HepG2 (cell line): ENCODE results near the gene SGPL1. TPM values are rescaled to one million over a fixed set of nuclear protein-coding genes. Genes with fewer than 3 reads are reported as not detected.
A peak's percentile ranks its signal among the peaks of the same experiment; 100 is the strongest.

Experiments used
- BCL6 ChIP-seq: IDR thresholded peaks from 2 replicates; pipeline ENCODE4 v1.6.1; 2016; ENCODE audit warnings: missing genetic modification reagents, missing compliant biosample characterization
- DMAP1 ChIP-seq: IDR thresholded peaks from 2 replicates; pipeline ENCODE4 v1.6.1; 2016
- FOSL2 ChIP-seq: sonication (generic); formaldehyde crosslinking; IDR thresholded peaks from 2 replicates; pipeline ENCODE4 v1.4.0; 2020; ENCODE audit warnings: missing genetic modification reagents
- FOXM1 ChIP-seq: sonication (generic); formaldehyde crosslinking; IDR thresholded peaks from 2 replicates; pipeline ENCODE4 v1.5.0; 2020; ENCODE audit warnings: missing genetic modification reagents
- MAFF ChIP-seq: IDR thresholded peaks from 2 replicates; pipeline ENCODE4 v1.6.1; 2011; ENCODE audit warnings: low read depth, low read length, improper control_type of control experiment
- MATR3 ChIP-seq: sonication (generic); formaldehyde crosslinking; IDR thresholded peaks from 2 replicates; pipeline ENCODE4 v1.4.0; 2020; ENCODE audit warnings: missing genetic modification reagents
- TBP ChIP-seq: sonication (generic); formaldehyde crosslinking; IDR thresholded peaks from 2 replicates; pipeline ENCODE4 v1.5.0; 2020; ENCODE audit warnings: missing genetic modification reagents
- TBX3 ChIP-seq: fragments of 450-650 bp; IDR thresholded peaks from 2 replicates; pipeline ENCODE4 v1.6.1; 2017; ENCODE audit warnings: antibody characterized with exemption, mild to moderate bottlenecking, inconsistent platforms, borderline replicate concordance
- ZC3H4 ChIP-seq: sonication (generic); formaldehyde crosslinking; IDR thresholded peaks from 2 replicates; pipeline ENCODE4 v1.4.0; 2020; ENCODE audit warnings: missing genetic modification reagents, borderline replicate concordance
- ZNF205 ChIP-seq: IDR thresholded peaks from 2 replicates; pipeline ENCODE4 v1.6.1; 2018; ENCODE audit warnings: missing biosample characterization, missing genetic modification reagents
- ZNF235 ChIP-seq: sonication (generic); formaldehyde crosslinking; IDR thresholded peaks from 2 replicates; pipeline ENCODE4 v1.8.1; 2023; ENCODE audit warnings: mild to moderate bottlenecking, missing genetic modification reagents, borderline replicate concordance
- ZNF335 ChIP-seq: sonication (generic); formaldehyde crosslinking; IDR thresholded peaks from 2 replicates; pipeline ENCODE4 v1.4.0; 2020; ENCODE audit warnings: missing genetic modification reagents
- ZNF530 ChIP-seq: sonication (generic); formaldehyde crosslinking; IDR thresholded peaks from 2 replicates; pipeline ENCODE4 v1.5.0; 2020; ENCODE audit warnings: low read depth, mild to moderate bottlenecking, missing genetic modification reagents
- ZNF552 ChIP-seq: sonication (generic); formaldehyde crosslinking; IDR thresholded peaks from 2 replicates; pipeline ENCODE4 v1.9.0; 2022; ENCODE audit warnings: missing genetic modification reagents, mild to moderate bottlenecking, borderline replicate concordance
- ZNF660 ChIP-seq: sonication (generic); formaldehyde crosslinking; IDR thresholded peaks from 2 replicates; pipeline ENCODE4 v1.5.1; 2020; ENCODE audit warnings: mild to moderate bottlenecking, low read depth, missing genetic modification reagents, borderline replicate concordance
- polyA plus RNA-seq, 8 experiments: library from polyadenylated mRNA; depleted of rRNA in 3 of 8; stranded (reverse) in 7 of 8; unstranded in 1 of 8; fragments of >200 nt; fragmentation: Illumina TruSeq in 4 of 8; extraction: Trizol in 4 of 8; gene quantifications; 2 replicates each; pipeline versions ENCODE4 v1.2.1 to v1.2.3, GENCODE V29; 2011 to 2016; ENCODE audit warnings: low read depth in 4 of 8, missing spikeins in 1 of 8, mixed read lengths in 1 of 8; ENCODE audit not compliant: insufficient read depth in 1 of 8
- total RNA-seq, 5 experiments: library from RNA; depleted of rRNA; stranded (reverse); fragments of >200 nt; fragmentation: Illumina TruSeq; extraction: Trizol; gene quantifications; 2 replicates each; pipeline ENCODE4 v1.2.3, GENCODE V29; 2016; ENCODE audit warnings: low read depth in 1 of 5
- TF ChIP-seq, protein P1 (sequence below): sonication (generic); formaldehyde crosslinking; IDR thresholded peaks from 2 replicates; pipeline ENCODE4 v1.4.0; 2020; ENCODE audit warnings: mild to moderate bottlenecking, missing genetic modification reagents
- TF ChIP-seq, protein P2 (sequence below): sonication (generic); formaldehyde crosslinking; IDR thresholded peaks from 2 replicates; pipeline ENCODE4 v1.5.0; 2020; ENCODE audit warnings: mild to moderate bottlenecking, missing genetic modification reagents
- TF ChIP-seq, protein P3 (sequence below): sonication (generic); formaldehyde crosslinking; IDR thresholded peaks from 2 replicates; pipeline ENCODE4 v1.4.0; 2020; ENCODE audit warnings: mild to moderate bottlenecking, missing genetic modification reagents
- TF ChIP-seq, protein P4 (sequence below): sonication (generic); formaldehyde crosslinking; IDR thresholded peaks from 2 replicates; pipeline ENCODE4 v1.4.0; 2020; ENCODE audit warnings: missing genetic modification reagents
- TF ChIP-seq, protein P5 (sequence below): sonication (generic); formaldehyde crosslinking; IDR thresholded peaks from 2 replicates; pipeline ENCODE4 v1.5.0; 2020; ENCODE audit warnings: missing genetic modification reagents, mild to moderate bottlenecking, borderline replicate concordance

Gene SGPL1
- total and polyA plus RNA-seq, 2 of the 13 experiments (the other 11 are each of a cell fraction or from before 2014, with no cell fraction given) = 17.6 to 25.0 TPM

DNA sequence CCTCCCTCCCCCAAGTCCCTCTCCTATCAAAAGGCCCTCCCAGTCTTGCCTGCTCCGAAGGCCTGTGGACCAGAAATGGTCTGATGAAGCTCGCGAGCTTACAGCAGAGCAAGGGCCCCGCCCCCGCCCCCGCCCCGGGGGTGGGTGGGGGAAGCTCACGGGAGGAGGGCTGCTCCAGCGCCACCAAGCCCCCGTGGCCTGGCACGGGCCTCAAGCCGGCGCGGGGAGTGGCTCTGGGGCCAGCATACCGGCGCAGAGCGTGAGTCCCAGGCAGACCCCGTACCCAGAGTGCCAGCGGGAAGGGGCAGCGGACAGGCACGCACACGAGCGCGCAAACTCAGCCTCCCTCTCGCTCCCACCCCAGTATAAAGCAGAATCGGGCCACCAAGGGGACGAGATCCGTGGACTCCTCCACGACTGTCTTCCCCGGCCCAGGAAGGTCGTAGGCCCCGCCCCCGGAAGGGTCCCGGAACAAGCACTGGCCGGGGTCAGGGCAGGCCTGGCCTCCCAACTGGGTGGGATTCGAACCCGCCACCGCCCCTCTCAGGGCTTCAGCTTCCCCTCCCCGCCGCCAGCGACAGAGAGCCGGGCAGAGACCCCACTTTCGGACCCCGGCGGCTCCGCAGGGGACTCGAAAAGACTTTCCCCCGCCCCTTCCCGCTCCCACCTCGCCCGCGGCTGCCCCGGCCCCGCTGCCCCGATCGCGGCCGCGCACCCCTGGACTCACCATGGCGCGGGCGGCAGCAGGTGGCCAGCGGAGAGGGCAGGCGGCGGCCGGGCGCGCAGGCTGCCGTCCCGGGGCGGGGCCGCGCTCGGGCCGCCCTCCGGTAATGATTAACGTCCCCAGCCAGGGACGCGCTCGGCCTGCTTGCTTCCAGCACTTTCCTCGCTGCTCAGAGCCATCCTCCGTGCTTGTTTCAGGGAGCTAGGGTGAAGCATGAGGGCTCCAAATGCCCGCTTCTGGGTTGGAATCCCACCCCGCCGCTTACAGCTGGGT, 72.4 kb downstream of the SGPL1 start, which contains the start of gene PCBD1 (continued):
- TF ChIP-seq, protein P1, sequence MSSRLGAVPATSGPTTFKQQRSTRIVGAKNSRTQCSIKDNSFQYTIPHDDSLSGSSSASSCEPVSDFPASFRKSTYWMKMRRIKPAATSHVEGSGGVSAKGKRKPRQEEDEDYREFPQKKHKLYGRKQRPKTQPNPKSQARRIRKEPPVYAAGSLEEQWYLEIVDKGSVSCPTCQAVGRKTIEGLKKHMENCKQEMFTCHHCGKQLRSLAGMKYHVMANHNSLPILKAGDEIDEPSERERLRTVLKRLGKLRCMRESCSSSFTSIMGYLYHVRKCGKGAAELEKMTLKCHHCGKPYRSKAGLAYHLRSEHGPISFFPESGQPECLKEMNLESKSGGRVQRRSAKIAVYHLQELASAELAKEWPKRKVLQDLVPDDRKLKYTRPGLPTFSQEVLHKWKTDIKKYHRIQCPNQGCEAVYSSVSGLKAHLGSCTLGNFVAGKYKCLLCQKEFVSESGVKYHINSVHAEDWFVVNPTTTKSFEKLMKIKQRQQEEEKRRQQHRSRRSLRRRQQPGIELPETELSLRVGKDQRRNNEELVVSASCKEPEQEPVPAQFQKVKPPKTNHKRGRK (CRISPR knock-in tag) = no peak
- no peak for TF ChIP-seq ZNF530 (CRISPR knock-in tag)
- TF ChIP-seq ZNF205 (CRISPR knock-in tag) = 0 out of 2 replicates have a peak, but pooled peaks have one; percentile 40
- TF ChIP-seq TBX3 = no peak
- TF ChIP-seq DMAP1 = peak; percentile 72; the same call in 1 of the 2 replicates
- TF ChIP-seq ZNF660 (CRISPR knock-in tag) = 0 out of 2 replicates have a peak, but pooled peaks have one; percentile 70
- TF ChIP-seq MAFF = no peak
- 0 out of 2 replicates have a peak, but pooled peaks have one; percentile 39 for TF ChIP-seq ZNF552 (CRISPR knock-in tag)
- TF ChIP-seq, protein P2, sequence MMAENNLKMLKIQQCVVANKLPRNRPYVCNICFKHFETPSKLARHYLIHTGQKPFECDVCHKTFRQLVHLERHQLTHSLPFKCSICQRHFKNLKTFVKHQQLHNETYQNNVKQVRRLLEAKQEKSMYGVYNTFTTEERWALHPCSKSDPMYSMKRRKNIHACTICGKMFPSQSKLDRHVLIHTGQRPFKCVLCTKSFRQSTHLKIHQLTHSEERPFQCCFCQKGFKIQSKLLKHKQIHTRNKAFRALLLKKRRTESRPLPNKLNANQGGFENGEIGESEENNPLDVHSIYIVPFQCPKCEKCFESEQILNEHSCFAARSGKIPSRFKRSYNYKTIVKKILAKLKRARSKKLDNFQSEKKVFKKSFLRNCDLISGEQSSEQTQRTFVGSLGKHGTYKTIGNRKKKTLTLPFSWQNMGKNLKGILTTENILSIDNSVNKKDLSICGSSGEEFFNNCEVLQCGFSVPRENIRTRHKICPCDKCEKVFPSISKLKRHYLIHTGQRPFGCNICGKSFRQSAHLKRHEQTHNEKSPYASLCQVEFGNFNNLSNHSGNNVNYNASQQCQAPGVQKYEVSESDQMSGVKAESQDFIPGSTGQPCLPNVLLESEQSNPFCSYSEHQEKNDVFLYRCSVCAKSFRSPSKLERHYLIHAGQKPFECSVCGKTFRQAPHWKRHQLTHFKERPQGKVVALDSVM (CRISPR knock-in tag) = no peak
- no peak for TF ChIP-seq FOSL2 (CRISPR knock-in tag)
- no peak for TF ChIP-seq ZNF335 (CRISPR knock-in tag)
- TF ChIP-seq, protein P3, sequence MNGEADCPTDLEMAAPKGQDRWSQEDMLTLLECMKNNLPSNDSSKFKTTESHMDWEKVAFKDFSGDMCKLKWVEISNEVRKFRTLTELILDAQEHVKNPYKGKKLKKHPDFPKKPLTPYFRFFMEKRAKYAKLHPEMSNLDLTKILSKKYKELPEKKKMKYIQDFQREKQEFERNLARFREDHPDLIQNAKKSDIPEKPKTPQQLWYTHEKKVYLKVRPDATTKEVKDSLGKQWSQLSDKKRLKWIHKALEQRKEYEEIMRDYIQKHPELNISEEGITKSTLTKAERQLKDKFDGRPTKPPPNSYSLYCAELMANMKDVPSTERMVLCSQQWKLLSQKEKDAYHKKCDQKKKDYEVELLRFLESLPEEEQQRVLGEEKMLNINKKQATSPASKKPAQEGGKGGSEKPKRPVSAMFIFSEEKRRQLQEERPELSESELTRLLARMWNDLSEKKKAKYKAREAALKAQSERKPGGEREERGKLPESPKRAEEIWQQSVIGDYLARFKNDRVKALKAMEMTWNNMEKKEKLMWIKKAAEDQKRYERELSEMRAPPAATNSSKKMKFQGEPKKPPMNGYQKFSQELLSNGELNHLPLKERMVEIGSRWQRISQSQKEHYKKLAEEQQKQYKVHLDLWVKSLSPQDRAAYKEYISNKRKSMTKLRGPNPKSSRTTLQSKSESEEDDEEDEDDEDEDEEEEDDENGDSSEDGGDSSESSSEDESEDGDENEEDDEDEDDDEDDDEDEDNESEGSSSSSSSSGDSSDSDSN = peak; percentile 78
- no peak for TF ChIP-seq MATR3 (CRISPR knock-in tag)
- no peak for TF ChIP-seq TBP (CRISPR knock-in tag)
- TF ChIP-seq ZNF235 (CRISPR knock-in tag) = no peak
- TF ChIP-seq, protein P4, sequence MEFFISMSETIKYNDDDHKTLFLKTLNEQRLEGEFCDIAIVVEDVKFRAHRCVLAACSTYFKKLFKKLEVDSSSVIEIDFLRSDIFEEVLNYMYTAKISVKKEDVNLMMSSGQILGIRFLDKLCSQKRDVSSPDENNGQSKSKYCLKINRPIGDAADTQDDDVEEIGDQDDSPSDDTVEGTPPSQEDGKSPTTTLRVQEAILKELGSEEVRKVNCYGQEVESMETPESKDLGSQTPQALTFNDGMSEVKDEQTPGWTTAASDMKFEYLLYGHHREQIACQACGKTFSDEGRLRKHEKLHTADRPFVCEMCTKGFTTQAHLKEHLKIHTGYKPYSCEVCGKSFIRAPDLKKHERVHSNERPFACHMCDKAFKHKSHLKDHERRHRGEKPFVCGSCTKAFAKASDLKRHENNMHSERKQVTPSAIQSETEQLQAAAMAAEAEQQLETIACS = 0 out of 2 replicates have a peak, but pooled peaks have one; percentile 8
- TF ChIP-seq, protein P5, sequence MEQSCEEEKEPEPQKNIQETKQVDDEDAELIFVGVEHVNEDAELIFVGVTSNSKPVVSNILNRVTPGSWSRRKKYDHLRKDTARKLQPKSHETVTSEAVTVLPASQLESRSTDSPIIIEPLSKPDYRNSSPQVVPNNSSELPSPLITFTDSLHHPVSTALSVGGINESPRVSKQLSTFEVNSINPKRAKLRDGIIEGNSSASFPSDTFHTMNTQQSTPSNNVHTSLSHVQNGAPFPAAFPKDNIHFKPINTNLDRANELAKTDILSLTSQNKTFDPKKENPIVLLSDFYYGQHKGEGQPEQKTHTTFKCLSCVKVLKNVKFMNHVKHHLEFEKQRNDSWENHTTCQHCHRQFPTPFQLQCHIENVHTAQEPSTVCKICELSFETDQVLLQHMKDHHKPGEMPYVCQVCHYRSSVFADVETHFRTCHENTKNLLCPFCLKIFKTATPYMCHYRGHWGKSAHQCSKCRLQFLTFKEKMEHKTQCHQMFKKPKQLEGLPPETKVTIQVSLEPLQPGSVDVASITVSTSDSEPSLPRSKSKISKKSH (CRISPR knock-in tag) = peak; percentile 77; the same call in 1 of the 2 replicates
- TF ChIP-seq BCL6 = 0 out of 2 replicates have a peak, but pooled peaks have one; percentile 8
- TF ChIP-seq FOXM1 = no peak
- TF ChIP-seq ZC3H4 (CRISPR knock-in tag) = no peak
